GM21447 (cell line): ENCODE data around the gene PITPNM1.

Experiments
- ATAC-seq: cut with Tn5 transposase; IDR thresholded peaks from one replicate; pipeline ENCODE4 v1.9.1; 2021; ENCODE audit not compliant: unreplicated experiment

PITPNM1 gene

DNA sequence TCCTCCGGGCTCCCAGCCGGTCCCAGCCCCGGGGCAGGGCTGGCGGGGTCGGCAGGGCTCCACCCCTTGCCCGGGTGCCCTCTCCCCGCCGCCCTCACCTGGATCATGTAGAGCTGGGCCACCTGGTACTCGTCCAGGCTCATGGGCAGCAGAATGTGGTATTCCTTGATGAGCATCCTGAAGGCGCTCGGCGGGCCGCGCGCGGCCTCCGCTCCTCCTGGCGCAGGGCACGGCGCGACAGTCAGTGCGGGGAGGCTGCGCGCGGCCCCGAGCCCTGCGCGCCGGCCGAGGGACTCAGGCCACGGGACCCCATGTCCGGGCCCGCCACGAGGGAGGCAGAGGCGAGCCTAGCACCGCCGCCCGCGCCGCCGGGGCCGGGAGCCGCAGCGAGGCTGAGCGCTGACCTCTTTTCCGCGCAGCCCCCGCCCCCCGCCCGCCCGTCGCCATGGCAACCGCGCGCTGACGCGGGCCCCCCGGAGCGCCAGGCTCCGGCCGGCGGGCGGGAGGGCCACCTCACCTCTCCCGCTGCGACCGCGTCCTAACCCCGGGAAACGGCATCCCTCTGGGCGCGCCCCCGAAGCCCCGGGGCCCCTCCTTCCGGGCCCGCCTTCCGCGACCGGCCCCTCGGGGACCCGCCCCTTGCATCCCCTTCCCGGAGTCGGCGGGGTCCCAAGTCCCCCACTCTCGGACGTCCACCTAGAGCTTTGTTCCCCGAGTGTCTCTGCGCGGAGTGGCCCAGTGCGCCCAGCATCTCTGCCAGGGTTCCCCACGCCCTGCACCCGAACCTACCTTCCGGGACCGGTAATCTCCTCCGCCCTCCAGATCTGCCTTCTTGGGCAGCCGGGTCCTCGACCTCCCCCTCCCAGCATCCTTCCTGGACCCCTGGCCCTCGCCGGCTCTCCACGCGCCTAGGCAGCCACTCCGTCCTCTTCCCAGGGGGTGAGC lies 886 bp downstream of the PITPNM1 start:
- no peak for ATAC-seq

DNA sequence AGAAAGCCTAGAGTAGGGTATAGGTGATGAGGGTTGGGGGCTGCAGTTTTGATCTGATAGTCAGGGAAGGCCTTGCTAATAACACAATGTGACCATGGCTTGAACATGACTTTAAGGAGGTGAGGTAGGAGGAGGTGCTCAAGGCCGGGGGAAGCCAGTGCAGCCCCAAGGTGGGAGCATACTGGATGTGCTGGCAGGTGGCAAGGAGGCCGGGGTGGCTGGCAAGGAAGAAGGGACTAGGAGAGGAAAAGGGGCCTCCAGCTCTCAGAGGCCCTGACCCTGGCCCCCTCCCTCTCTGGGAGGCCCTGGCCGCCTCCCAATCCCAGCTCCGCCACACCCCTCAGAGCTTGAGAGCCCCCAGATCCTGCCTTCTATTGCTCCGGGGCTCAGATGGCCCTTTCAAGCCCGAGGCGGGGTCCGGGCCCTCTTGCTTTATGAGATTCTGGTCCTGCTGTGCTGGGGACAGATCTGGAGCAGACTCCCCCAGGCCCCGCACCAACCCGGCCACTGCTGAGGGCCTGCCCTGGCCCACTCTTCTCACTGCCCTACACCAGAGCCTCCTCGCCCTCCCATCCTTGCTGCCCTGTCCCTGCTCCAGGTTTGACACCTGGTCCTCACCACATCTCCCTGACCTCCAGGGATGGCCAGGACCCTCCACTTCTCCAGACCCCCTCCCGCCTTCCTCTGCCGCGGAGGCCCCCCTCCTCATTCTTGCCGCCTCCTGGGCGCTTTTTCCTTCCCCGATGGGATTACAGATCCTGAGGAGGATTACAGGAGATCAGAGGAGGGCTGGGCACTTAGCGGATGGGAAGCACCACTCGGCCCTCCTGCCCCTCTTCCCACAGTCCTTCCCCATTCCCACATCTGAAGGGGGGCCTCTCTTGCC lies 1.8 kb downstream of the PITPNM1 start:
- ATAC-seq = no peak

DNA sequence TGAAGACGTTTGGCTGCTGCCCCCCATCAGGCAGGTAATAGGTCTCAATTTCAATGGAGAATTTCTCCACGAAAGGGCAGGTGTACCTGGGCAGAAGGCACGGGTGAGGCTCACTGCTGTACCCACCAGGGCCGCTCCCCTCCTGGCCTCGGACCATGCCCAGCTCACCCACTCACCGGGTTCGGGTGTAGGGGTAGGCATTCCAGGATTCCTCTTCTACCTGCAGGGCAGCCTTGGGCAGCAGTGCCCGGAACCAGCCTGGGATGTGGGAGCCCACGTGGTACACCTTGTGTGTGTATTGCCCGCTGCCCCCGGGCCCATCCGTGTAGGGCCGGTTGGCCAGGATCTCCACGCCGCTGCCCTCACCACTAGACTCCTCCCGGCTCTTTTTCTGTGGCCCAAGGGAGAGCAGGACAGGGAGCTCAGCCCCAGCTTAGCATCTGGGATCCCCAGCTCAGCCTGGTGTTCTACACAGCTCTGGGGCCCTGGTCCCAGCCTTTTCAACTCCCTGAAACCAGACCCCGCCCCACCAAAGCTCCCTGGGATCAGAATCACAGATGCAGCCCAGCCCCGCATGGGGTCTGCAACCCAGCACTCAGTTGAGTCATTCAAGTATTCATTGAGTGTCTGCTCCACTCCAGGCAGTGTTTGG lies 2.7 kb downstream of the PITPNM1 start:
- ATAC-seq = no peak

DNA sequence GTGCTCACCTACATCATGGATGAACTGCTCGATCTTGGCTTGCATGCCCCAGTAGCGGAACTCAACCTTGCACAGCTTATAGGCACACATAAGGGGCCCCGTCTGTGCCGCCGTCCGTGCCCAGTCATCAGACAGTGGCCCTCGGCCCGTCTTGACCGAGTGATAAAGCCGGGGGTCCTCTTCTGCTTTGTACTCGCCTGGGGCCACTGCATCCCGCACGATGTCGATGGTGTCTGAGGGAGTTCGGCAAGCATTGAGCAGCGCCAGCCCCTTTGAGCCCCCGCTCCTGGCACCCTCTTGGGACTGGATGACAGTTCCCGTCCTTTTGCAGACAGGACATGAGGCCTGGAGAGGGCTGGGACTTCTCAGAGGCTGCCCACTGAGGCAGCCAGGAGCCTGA lies 3.3 kb downstream of the PITPNM1 start:
- ATAC-seq = no peak

DNA sequence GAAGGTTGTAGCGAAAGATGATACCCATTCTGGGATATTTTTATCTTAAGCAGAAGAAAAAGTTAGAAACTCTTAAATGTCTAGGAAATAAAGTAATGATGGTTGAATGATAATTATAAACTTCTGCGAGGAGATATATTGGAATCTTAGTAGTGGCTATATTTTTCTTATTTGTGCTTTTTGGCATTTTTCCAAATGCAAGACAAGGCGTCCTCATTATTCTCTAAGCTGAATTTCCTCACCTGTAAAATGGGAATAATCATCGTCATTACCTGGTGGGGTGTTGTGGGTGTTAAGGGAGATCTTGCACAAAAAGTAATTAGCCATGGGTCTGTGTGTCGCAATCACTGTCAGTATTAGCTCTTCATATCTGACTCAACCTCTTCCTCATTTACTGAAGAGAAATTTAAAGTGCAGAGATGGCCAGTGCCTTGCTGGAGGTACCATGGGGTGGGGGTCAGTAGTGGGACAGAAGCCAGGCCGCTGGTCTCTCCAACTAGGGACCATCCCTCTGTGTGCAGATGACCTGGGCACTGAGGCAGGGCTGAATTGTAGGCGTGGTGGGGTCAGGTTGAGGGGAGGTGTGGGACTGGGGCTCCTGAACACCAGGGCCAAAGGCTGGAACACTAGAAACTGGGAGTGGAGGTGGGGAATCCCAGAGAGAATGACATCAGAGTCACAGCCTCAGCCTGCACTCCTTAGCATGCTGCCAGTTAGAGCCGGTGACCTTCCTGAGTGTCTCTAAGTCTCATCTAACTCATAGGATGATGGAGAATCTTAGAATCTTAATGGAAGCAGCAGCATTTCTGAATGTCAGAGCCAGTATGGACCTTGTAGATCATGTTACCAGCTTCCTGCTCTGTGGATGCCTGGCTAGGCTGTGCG lies 4.1 kb downstream of the PITPNM1 start:
- ATAC-seq = no peak

DNA sequence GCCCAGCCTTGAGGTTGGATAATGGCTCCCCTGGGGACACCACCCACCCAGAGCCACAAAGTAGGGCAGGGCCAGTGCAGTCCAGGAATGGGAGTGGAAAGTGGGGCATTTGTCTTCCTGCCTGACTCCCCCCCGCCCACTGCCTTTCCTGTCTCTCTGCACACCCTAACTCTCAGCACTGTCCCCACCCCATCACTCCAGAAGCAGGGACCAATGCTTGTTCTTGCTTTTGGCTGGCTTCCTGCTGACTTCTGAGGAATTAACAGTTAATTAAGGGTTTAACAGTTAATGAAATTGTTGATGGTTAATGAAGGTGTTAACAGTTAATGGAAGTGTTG lies 4.7 kb downstream of the PITPNM1 start:
- no peak for ATAC-seq

DNA sequence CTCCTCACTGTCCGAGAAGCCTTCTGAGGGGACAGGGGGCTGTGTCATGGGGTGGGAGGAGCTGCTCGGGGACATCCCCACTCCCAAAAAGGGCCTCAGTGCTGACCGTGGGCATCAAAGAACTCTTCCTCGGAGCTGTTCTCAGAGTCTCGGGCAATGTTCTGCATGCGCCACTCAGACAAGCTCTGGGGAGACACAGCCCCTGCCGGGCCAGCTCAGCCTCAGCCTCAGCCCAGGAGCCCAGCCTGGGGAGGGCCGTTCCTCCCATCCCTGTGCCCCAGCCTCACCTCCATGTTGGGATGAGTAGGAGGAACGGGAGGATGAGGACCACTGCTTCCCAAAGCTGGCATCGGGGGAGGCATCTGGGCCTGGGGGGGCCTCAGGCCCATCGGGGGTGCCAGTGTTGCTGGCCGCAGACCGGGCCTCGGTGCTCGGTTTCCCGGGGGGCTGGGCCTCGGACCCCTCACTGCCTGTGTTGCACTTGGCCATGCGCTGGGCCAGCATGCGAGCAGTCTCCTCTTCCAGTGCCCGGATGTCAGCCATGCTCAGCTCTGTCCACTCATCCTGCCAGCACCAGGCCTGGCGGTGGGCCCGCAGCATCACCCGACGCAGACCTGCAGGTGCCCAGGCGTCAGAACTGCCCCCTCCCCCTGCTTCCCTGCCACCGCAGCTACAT lies 5.2 kb downstream of the PITPNM1 start:
- ATAC-seq = no peak

DNA sequence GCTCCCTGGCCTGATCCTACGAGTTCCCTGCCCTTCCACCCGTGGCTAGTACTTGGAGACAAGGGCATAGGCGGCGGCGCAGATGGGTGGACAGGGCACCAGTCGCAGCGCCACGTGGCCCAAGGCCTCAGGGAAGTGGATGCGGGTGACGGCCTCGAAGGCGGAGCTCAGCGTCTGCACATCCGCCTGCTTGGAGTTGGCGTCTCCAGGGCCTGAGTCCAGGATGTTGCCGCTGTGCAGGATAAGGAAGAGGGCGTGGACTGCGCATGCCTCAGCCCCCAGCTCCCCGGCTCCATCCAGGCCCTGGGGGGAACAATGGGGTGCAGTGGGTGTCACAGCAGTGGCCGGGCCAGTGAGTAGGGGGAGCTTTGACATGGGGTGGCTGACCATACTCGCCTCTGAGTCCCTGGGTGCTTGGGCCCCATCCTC lies 6.6 kb downstream of the PITPNM1 start:
- no peak for ATAC-seq

DNA sequence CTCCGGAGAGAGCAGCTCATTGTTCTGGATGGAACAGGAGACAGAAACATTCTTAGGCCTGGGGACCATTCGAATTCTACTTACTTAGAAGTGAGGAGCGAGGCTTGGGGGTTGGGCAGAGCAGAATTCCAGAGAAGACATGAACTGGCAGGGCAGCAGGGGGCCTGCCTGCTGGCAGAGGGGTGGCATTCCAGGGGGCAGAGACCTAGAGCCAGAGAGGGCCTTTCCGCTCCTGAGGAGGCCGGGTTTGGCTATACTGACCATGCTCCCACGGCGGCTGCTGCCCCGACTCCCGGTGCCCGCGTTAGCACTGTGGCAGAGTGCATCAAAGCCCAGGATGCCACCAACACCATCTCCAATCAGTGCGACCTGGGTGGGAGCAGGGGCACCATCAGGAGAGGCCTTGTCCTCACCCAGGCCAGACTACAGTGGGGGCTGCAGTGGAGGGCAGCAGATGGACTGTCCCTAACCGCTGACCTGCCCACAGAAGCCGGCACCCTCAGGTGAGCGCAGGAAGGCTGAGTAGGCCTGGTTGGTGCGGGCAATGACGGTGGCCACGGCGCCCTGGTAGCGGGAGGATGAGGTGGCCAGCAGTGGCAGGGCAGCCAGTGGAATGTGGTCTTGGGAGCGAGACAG lies 7.4 kb downstream of the PITPNM1 start:
- no peak for ATAC-seq

DNA sequence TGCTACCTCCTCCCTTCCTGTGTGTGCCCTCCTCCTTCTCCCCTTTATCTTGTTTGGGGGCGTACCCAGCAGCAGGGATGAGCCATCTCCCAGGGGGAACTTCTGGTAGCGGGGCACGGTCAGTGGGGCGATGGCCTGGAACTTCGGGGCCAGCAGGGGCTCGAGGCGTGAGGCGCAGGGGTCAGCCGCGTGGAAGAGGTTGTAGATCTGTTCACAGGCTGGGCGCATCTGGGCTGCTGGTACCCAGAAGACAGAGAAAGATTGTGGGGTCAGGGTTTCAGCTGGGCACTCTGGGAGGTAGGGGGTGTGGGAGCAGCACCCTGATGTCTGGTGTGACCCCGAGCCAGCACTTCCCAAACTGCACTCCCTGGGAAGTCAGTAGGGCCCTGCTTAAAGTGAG lies 9.1 kb downstream of the PITPNM1 start:
- no peak for ATAC-seq

DNA sequence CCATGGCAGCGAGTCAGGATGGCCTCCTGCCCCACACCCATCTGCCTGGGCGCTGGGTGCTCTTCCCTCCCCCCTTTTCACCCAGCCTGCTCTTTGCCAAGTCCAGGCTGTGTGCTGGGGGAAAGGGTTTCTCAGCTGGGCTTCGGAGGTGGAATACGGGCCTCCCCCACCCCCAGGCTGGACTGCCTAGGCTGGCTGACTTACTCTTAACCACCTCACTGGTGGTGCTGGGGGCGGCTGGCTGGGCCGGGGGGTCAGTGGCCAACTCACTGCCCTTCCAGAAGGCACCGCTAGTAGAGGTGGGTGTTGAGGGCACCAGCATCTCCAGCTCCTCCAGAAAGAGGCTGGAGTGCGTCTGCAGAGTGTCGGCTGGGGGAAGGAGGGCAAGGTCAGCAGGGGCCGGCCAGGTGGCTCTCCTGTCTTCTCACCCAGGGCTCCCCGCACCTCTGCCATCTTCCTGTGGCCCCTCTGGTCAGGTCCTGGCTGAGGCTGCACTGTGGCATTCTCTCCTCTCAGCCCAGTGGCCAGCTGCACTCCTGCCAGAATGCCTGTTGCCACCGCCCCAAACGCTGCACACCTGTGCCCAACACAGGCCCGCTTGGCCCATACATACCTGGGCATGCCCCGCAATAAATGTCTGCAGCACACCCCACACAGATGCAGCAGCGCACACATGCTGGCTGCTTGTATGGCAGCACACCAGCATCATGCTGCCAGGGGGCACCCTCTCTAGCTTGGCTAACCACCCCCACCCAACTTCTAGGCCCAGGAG lies 9.7 kb downstream of the PITPNM1 start:
- ATAC-seq = no peak

DNA sequence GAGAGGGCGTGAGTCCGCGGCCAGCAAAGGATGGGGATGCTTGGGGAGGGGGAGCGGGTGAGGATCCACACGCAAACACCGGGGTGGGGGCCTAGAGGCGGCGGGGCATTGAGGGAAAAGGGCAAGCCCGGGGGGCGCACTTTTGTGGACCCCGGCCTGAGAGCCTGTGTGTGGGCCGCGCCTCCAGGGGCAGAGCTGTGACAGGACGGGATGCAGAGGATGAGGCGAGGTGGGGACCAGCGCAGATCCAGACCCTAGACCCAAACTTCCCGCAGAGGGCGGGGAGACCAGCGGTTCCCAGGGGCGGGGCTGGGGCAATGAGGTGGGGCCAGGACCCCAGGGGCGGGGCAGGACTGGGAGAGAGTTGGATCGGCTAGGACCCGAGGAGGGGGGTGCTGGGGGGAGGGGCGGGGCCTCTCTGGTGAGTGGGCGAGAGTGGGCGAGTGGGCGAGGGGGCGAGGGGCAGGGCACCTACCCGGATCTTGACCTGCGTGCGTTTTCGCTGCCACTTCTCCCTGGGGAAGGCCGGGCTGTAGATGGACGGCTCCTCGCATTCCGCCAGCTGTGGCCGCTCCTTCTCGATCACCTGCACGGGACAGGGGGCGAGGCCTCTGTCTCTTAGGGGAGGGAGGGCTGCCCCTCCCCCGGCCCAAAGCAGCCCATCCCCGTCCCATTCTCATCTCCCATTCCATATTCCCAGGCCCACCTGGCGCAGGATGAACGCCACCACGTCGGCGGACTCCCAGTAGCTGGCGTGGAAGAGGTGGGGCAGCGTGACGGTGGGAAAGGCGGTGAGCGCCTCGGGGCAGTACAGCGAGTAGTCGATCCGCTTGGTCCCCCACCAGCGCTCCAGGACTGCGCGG lies 10.6 kb downstream of the PITPNM1 start:
- ATAC-seq = no peak

DNA sequence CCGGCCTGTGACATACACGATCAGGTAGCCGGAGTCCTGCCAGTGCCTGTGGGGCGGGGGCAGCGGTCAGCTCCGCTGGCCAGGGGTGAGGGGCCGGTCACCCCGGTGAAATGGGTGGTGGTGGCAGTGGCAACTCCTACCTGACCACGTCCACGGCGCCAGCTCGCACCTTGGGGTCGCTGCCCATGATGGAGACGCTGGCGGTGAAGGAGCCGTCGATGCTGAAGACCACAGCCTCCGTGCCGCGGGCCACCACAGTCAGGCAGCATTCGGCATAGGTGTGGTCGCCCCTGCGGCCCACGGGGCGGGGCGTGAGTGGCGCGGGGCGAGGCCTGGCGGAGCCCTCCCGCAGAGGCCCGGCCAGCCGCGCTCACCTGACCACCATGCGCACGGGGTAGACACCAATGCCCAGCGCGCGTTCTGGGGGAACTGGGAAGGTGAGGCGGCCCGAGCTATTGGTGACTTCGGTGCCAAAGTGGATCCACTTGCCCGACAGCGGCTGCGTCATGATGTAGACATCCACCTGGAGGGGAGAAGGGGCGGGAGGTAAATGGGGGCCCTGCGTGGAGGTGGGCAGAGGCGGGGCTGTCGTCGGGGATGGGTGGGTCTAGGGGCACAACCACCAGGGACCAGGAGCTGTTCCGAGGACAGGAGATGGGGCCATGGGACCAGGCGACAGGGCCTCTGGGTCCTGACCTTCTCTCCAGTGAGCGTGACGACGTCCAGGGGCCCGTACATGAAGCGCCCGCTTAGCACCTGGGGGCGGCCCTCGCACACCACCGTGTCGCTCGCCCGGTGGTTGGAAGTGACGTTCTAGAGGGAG lies 11.4 kb downstream of the PITPNM1 start:
- no peak for ATAC-seq

DNA sequence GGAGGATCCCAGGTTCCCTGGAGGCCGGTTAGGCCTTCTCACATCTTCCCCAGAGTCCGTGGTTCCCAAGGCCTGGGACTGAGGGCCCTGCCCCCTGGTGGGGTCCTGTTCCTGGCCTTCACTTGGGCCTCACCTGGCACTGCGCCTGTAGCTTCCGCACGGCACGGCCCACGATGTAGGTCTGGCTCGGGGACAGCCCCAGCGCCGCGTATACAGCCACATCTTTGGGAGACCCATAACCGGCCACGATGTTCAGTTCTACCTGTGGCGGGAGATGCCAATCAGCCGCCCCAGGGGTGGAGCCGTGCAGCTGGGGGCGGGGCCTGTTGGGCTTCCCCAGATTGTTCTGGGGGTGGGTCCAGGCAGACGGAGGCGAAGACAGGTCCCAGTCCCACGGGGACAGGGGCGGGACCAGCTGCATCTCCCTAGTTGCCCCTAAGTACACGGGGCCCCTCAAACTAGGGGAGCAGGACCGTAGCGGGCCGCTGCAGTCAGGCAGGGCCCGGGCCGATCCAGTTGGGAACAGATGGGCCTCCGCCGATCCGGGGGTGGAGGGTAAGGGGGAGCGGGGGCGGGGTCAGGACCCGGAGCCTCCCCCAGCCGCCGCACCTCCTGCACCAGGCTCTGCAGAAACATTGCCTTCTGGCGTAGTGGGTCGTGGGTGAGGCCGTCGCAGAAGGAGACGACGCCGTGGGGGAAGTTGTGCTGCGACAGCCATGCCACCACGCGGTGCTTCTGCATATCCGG lies 12.2 kb downstream of the PITPNM1 start:
- ATAC-seq = no peak

DNA sequence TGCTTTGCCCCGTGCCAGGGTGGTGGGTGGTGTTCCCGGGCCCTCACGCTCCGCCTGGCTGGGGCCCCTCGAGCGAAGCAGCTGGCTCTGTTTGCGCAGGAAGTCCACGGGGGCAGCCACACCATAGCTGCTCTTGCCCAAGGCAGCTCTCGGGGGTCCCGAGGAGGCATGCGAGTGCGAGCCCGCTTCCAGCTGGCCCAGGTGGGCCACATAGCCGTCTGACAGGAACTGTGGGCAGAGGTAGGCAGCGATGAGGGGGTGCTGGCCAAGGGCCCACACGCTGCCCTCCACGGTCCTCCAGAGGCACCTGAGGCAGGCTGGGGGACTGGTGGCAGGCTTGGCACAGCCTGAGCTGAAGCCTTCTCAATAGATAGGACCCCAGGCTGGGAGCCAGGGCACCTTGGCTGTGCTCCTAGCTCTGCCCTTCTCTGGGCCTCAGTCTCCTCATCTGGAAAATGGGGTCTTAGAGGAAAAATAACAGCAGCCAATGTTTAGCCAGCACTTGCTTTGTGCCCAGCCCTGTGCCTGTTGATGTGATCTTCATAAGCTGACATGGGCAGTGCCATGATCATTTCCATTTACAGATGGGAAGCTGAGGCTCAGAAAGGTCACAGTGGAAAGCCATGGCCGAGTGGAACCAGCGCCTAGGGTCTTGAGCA lies 13.0 kb downstream of the PITPNM1 start:
- no peak for ATAC-seq
